ENCODE data around the gene SMG5. TPM values are rescaled to one million over a fixed set of nuclear protein-coding genes. Genes with fewer than 3 reads are reported as not detected.

The SMG5 gene
- total RNA-seq, 1 donor from 2014 or later, result 76.5 TPM

- Histone ChIP-seq H3K9me3 (no peaks in the 10 kb centered on the region), H3K27ac (no peak overlapping the region), H3K27me3 (no peaks in the 10 kb centered on the region), H3K4me3 (no peak overlapping the region), H3K4me1 (no peaks in the 10 kb centered on the region), H3K36me3 (peaks cover 25 to 27% of the 10 kb centered on the region in 2 donors)
- intact Hi-C loops (cut with DNase I), result no loop called here
- TF ChIP-seq CTCF (IDR thresholded peaks at IDR 0.05), result no peak
- DNase-seq (ENCODE audit: low spot score in 2 of 2), result no peak
These were observed 52.2 kb downstream of the SMG5 start for GRCh38 chr1:156230473-156230837.

- Histone ChIP-seq H3K9me3 (no peaks in the 10 kb centered on the region), H3K27ac (no peak overlapping the region), H3K27me3 (no peaks in the 10 kb centered on the region), H3K4me3 (no peak overlapping the region), H3K4me1 (no peaks in the 10 kb centered on the region), H3K36me3 (peaks cover 20 to 24% of the 10 kb centered on the region in 2 donors)
- no peak for TF ChIP-seq CTCF (IDR thresholded peaks at IDR 0.05)
- intact Hi-C loops (cut with DNase I), result no loop called here
- no peak for DNase-seq (ENCODE audit: low spot score in 2 of 2)
These were observed 52.7 kb downstream of the SMG5 start for GRCh38 chr1:156229809-156230472.

GRCh38 chr1:156228501-156228900, 54.1 kb downstream of the SMG5 start:
- H3K27me3 ChIP-seq, result no peaks in the 10 kb centered on the region
- intact Hi-C loops (cut with DNase I), result no loop called here
- TF ChIP-seq CTCF (IDR thresholded peaks at IDR 0.05), result no peak
- H3K9me3 ChIP-seq, result no peaks in the 10 kb centered on the region
- H3K4me1 ChIP-seq, result no peaks in the 10 kb centered on the region
- no peak overlapping the region for H3K4me3 ChIP-seq
- H3K27ac ChIP-seq, result no peak overlapping the region
- peaks cover 12 to 17% of the 10 kb centered on the region in 2 donors for H3K36me3 ChIP-seq
- no peak for DNase-seq (ENCODE audit: low spot score in 2 of 2)

- no peak overlapping the region for H3K27ac ChIP-seq
- intact Hi-C loops (cut with DNase I), result no loop called here
- no peak for DNase-seq (ENCODE audit: low spot score in 2 of 2)
- no peak overlapping the region for H3K4me3 ChIP-seq
- no peaks in the 10 kb centered on the region for H3K27me3 ChIP-seq
- H3K4me1 ChIP-seq, result no peaks in the 10 kb centered on the region
- H3K36me3 ChIP-seq, result peaks cover 25 to 26% of the 10 kb centered on the region in 2 donors
- TF ChIP-seq CTCF (IDR thresholded peaks at IDR 0.05), result no peak
- no peaks in the 10 kb centered on the region for H3K9me3 ChIP-seq
These were observed 55.8 kb downstream of the SMG5 start for GRCh38 chr1:156226782-156227181.

GRCh38 chr1:156226116-156226538, 56.5 kb downstream of the SMG5 start:
- Histone ChIP-seq H3K9me3 (no peaks in the 10 kb centered on the region), H3K4me1 (no peaks in the 10 kb centered on the region), H3K4me3 (no peak overlapping the region), H3K27me3 (no peaks in the 10 kb centered on the region), H3K36me3 (peaks cover 30 to 31% of the 10 kb centered on the region in 2 donors), H3K27ac (no peak overlapping the region)
- DNase-seq (ENCODE audit: low spot score in 2 of 2), result no peak
- no peak for TF ChIP-seq CTCF (IDR thresholded peaks at IDR 0.05)
- intact Hi-C loops (cut with DNase I), result no loop called here

GRCh38 chr1:156225677-156226014, 57.0 kb downstream of the SMG5 start:
- Histone ChIP-seq H3K4me1 (no peaks in the 10 kb centered on the region), H3K4me3 (no peak overlapping the region), H3K27me3 (no peaks in the 10 kb centered on the region), H3K36me3 (peaks cover 35 to 36% of the 10 kb centered on the region in 2 donors), H3K9me3 (no peaks in the 10 kb centered on the region), H3K27ac (no peak overlapping the region)
- no peak for DNase-seq (ENCODE audit: low spot score in 2 of 2)
- intact Hi-C loops (cut with DNase I), result loop anchor here (1.0 to 2.0 kb wide), 2 partner anchors 79 to 135 kb away; no protein-coding TSS in a partner anchor
- no peak for TF ChIP-seq CTCF (IDR thresholded peaks at IDR 0.05)
